IMR-90 (cell line): Measurements from ENCODE around the gene PTH. TPM values are rescaled to one million over a fixed set of nuclear protein-coding genes. Genes with fewer than 3 reads are reported as not detected.

Source experiments
- ATAC-seq: fragments of 200-7000 bp; cut with Tn5 transposase; 2 replicates; pipeline ENCODE4 v1.9.1; 2020; ENCODE audit warnings: low read depth, mild to moderate bottlenecking, moderate library complexity
- BruUV-seq: library from RNA; stranded (reverse); fragments of 400-500 nt; replicated peaks from 2 replicates; lab custom pipeline; 2021; lab: Mats Ljungman, UMichigan
- CTCF ChIA-PET: fragments of 300-600 bp; formaldehyde crosslinking; extraction: SDS; loops from one replicate; lab custom pipeline; 2021; ENCODE audit warnings: antibody characterized with exemption; lab: Yijun Ruan, JAX
- POLR2A ChIA-PET: fragments of 300-600 bp; sonication (Branson Sonifier 250); formaldehyde crosslinking; loops from one replicate; lab custom pipeline; 2022; ENCODE audit warnings: antibody characterized with exemption; ENCODE audit not compliant: unreplicated experiment; lab: Charles Lee
- DNase-seq: peaks from one replicate; pipeline ENCODE4 v3.0.0; 2013
- H2AFZ ChIP-seq: replicated peaks from 2 replicates; pipeline ENCODE3; 2013; ENCODE audit warnings: low read length, mild to moderate bottlenecking; ENCODE audit not compliant: poor library complexity
- H2AK5ac ChIP-seq: 2 replicates; pipeline ENCODE4 v1.6.1; 2013; ENCODE audit warnings: low read depth, low read length, inconsistent platforms
- H2AK9ac ChIP-seq: replicated peaks from 2 replicates; pipeline ENCODE3; 2013; ENCODE audit warnings: mild to moderate bottlenecking, low read depth, low read length, moderate library complexity; ENCODE audit not compliant: poor library complexity
- H2BK120ac ChIP-seq: 2 replicates; pipeline ENCODE4 v1.6.1; 2013; ENCODE audit warnings: low read depth, low read length, inconsistent platforms
- H2BK15ac ChIP-seq: 3 replicates; pipeline ENCODE4 v1.6.1; 2013; ENCODE audit warnings: low read depth, low read length, inconsistent platforms
- H2BK20ac ChIP-seq: 2 replicates; pipeline ENCODE4 v1.6.1; 2013; ENCODE audit warnings: low read depth, mild to moderate bottlenecking, inconsistent platforms, low read length, moderate library complexity
- H2BK5ac ChIP-seq: 2 replicates; pipeline ENCODE4 v1.6.1; 2013; ENCODE audit warnings: mild to moderate bottlenecking, low read depth, low read length, inconsistent platforms; ENCODE audit not compliant: poor library complexity, severe bottlenecking
- H3K14ac ChIP-seq: replicated peaks from 2 replicates; pipeline ENCODE4 v1.6.1; 2013; ENCODE audit warnings: low read depth, low read length, inconsistent platforms
- H3K18ac ChIP-seq: 2 replicates; pipeline ENCODE4 v1.6.1; 2013; ENCODE audit warnings: low read depth, low read length, control low read depth
- H3K23ac ChIP-seq: 2 replicates; pipeline ENCODE4 v1.6.1; 2013; ENCODE audit warnings: low read depth, low read length, inconsistent platforms
- H3K27ac ChIP-seq: 2 replicates; pipeline ENCODE4 v1.5.1; 2013; ENCODE audit warnings: mild to moderate bottlenecking, control low read depth, low read length; ENCODE audit not compliant: insufficient read depth
- H3K27me3 ChIP-seq: 2 replicates; pipeline ENCODE4 v1.6.1; 2013; ENCODE audit warnings: low read length; ENCODE audit not compliant: control insufficient read depth, insufficient read depth
- H3K36me3 ChIP-seq: 2 replicates; pipeline ENCODE4 v1.6.1; 2013; ENCODE audit warnings: low read length, mixed read lengths; ENCODE audit not compliant: control insufficient read depth, insufficient read depth
- H3K4ac ChIP-seq: 2 replicates; pipeline ENCODE4 v1.6.1; 2013; ENCODE audit warnings: low read depth, low read length, inconsistent platforms
- H3K4me1 ChIP-seq: 2 replicates; pipeline ENCODE4 v1.6.1; 2013; ENCODE audit warnings: low read length, mixed read lengths; ENCODE audit not compliant: control insufficient read depth, insufficient read depth
- H3K4me2 ChIP-seq: 2 replicates; pipeline ENCODE4 v1.6.1; 2013; ENCODE audit warnings: low read depth, mild to moderate bottlenecking, control low read depth, low read length, moderate library complexity
- H3K4me3 ChIP-seq: 2 replicates; pipeline ENCODE4 v1.5.1; 2013; ENCODE audit warnings: low read depth, mild to moderate bottlenecking, control low read depth, low read length, moderate library complexity; ENCODE audit not compliant: insufficient read depth
- H3K56ac ChIP-seq: 2 replicates; pipeline ENCODE4 v1.6.1; 2013; ENCODE audit warnings: low read length, inconsistent platforms; ENCODE audit not compliant: insufficient read depth; ENCODE audit errors: extremely low read depth
- H3K79me1 ChIP-seq, 2 experiments: 2 replicates each; pipeline ENCODE4 v1.6.1; 2013; ENCODE audit warnings: low read length in 2 of 2, inconsistent platforms in 1 of 2, low read depth in 1 of 2
- H3K9ac ChIP-seq: 2 replicates; pipeline ENCODE4 v1.6.1; 2013; ENCODE audit warnings: low read depth, low read length, control low read depth
- H3K9me1 ChIP-seq: 2 replicates; pipeline ENCODE4 v1.6.1; 2013; ENCODE audit warnings: low read length, inconsistent platforms; ENCODE audit not compliant: insufficient read depth
- H3K9me3 ChIP-seq: 2 replicates; pipeline ENCODE4 v1.6.1; 2013; ENCODE audit warnings: low read length; ENCODE audit not compliant: control insufficient read depth, insufficient read depth
- H4K20me1 ChIP-seq: 2 replicates; pipeline ENCODE4 v1.6.1; 2013; ENCODE audit warnings: low read length, inconsistent platforms; ENCODE audit not compliant: insufficient read depth
- H4K5ac ChIP-seq: 2 replicates; pipeline ENCODE4 v1.6.1; 2013; ENCODE audit warnings: mild to moderate bottlenecking, low read depth, low read length, control low read depth
- H4K8ac ChIP-seq, 2 experiments: 2 replicates each; pipeline ENCODE4 v1.6.1; 2013; ENCODE audit warnings: low read depth in 2 of 2, low read length in 2 of 2, control low read depth in 1 of 2, inconsistent platforms in 1 of 2
- H4K91ac ChIP-seq: 2 replicates; pipeline ENCODE4 v1.6.1; 2013; ENCODE audit warnings: low read depth, low read length, inconsistent platforms; ENCODE audit not compliant: insufficient read depth
- BHLHE40 ChIP-seq: fragments of 150-350 bp; IDR thresholded peaks from 2 replicates; pipeline ENCODE4 v1.6.1; 2016; ENCODE audit warnings: mild to moderate bottlenecking, low read depth, low read length
- CHD1 ChIP-seq: IDR thresholded peaks from 2 replicates; pipeline ENCODE4 v1.6.1; 2012; ENCODE audit warnings: low read depth, low read length, improper control_type of control experiment
- CTCF ChIP-seq: conservative IDR thresholded peaks from 2 replicates; pipeline ENCODE4 v1.5.1; 2012; ENCODE audit warnings: mild to moderate bottlenecking, low read depth, low read length, improper control_type of control experiment
- FOS ChIP-seq: fragments of 150-350 bp; IDR thresholded peaks from 2 replicates; pipeline ENCODE4 v1.6.1; 2016; ENCODE audit warnings: low read depth, low read length
- MAZ ChIP-seq: IDR thresholded peaks from 2 replicates; pipeline ENCODE4 v1.6.1; 2012; ENCODE audit warnings: low read depth, mild to moderate bottlenecking, low read length, improper control_type of control experiment, moderate library complexity, borderline replicate concordance
- MXI1 ChIP-seq: IDR thresholded peaks from 2 replicates; pipeline ENCODE4 v1.6.1; 2012; ENCODE audit warnings: low read depth, mild to moderate bottlenecking, low read length, moderate library complexity, borderline replicate concordance
- NFE2L2 ChIP-seq: fragments of 150-350 bp; IDR thresholded peaks from 2 replicates; pipeline ENCODE4 v1.6.1; 2016; ENCODE audit warnings: low read depth, mild to moderate bottlenecking, low read length
- RAD21 ChIP-seq: IDR thresholded peaks from 2 replicates; pipeline ENCODE4 v1.6.1; 2012; ENCODE audit warnings: low read length, improper control_type of control experiment
- RCOR1 ChIP-seq: IDR thresholded peaks from 2 replicates; pipeline ENCODE4 v1.6.1; 2012; ENCODE audit warnings: mild to moderate bottlenecking, low read length, improper control_type of control experiment; ENCODE audit not compliant: insufficient replicate concordance
- SMC3 ChIP-seq: fragments of 150-350 bp; IDR thresholded peaks from 2 replicates; pipeline ENCODE4 v1.6.1; 2016; ENCODE audit warnings: low read depth, mild to moderate bottlenecking, antibody characterized with exemption, low read length, moderate library complexity
- WGBS, 2 experiments: methylation state at CpG; one replicate each; pipeline versions ENCODE4 v1.1.5 to v1.1.7; 2013; ENCODE audit warnings: missing lambda C conversion rate in 2 of 2; ENCODE audit not compliant: insufficient read length in 1 of 2; ENCODE audit errors: extremely low coverage in 2 of 2; 5-methylcytosine and 5-hydroxymethylcytosine counted together
- dilution Hi-C: fragments of 300-500 bp; cut with HindIII; formaldehyde crosslinking; loops from one replicate; pipeline ENCODE4 v1.14.3; 2018; ENCODE audit warnings: low sequenced_read_pairs; ENCODE audit not compliant: unreplicated experiment
- in situ Hi-C: fragments of 300-500 bp; cut with MboI; formaldehyde crosslinking; loops from 3 replicates; pipeline ENCODE4 v1.14.3; 2019; ENCODE audit warnings: low sequenced_read_pairs, inconsistent platforms, mixed read lengths
- intact Hi-C: fragments of 100-400 bp; cut with micrococcal nuclease; formaldehyde crosslinking; loops from 2 replicates; pipeline ENCODE4 v1.10.0; 2022
- polyA plus RNA-seq, 3 experiments: library from polyadenylated mRNA; depleted of rRNA; stranded (reverse); fragments of >200 nt; gene quantifications; 2 replicates each; pipeline ENCODE4 v1.2.3, GENCODE V29; 2012; ENCODE audit warnings: low replicate concordance in 1 of 3
- total RNA-seq: library from RNA; depleted of rRNA; stranded (reverse); fragments of >200 nt; gene quantifications from 2 replicates; pipeline ENCODE4 v1.2.3, GENCODE V29; 2012
- TF ChIP-seq, protein P1 (sequence below): fragments of 150-350 bp; IDR thresholded peaks from 2 replicates; pipeline ENCODE4 v1.6.1; 2016; ENCODE audit warnings: low read depth, mild to moderate bottlenecking, low read length, moderate library complexity, borderline replicate concordance

The PTH gene
- total and polyA plus RNA-seq, 2 of the 4 experiments (the other 2 are of a cell fraction), result not detected

DNA sequence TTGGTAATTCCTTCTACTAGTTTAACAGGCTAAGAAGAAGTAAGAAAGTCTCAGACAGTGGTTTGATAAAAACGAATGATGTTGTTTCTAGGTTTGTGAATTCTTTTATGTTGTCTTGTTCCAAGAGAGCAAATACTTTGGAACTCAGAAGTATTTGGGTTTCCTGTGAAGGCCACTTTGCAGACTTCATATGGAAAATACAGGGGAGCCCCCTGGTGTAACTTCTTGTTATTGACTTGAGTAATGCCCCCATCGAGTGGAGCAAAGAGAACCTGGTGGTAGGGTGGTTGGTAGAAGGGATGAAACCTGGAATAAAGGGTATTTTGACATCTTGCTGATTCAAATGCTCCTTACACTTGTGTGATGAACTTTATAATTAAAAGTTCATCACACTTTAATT, 40.0 kb upstream of the PTH start:
- Histone ChIP-seq H3K9me3 (no peaks in the 10 kb centered on the region), H2BK20ac (no peak overlapping the region), H2AK5ac (no peak overlapping the region), H3K23ac (no peak overlapping the region), H2AK9ac (no peak overlapping the region), H3K4me3 (no peak overlapping the region), H2BK120ac (no peak overlapping the region), H2AFZ (no peak overlapping the region), H3K4me1 (no peaks in the 10 kb centered on the region), H3K9ac (no peak overlapping the region), H3K18ac (no peak overlapping the region), H3K36me3 (no peaks in the 10 kb centered on the region), H3K56ac (no peak overlapping the region), H3K79me1 (no peaks in the 10 kb centered on the region), H4K5ac (no peak overlapping the region), H3K14ac (no peak overlapping the region), H2BK5ac (no peak overlapping the region), H3K4me2 (no peak overlapping the region), H4K91ac (no peak overlapping the region), H3K4ac (no peak overlapping the region), H2BK15ac (no peak overlapping the region), H4K20me1 (no peaks in the 10 kb centered on the region), H3K27ac (no peak overlapping the region), H3K27me3 (no peaks in the 10 kb centered on the region), H4K8ac (no peak overlapping the region), H3K9me1 (no peaks in the 10 kb centered on the region)
- ATAC-seq (no peak), DNase-seq (no peak)
- dilution Hi-C loops, result no loop called here
- no TSS peak for BruUV-seq
- ChIA-PET POLR2A (no interaction called here), CTCF (interaction anchor here (1.0 kb wide), 1 partner anchor 63 kb away, joined by 3 read pairs; no protein-coding TSS in a partner anchor)
- in situ Hi-C loops, result no loop called here
- WGBS, 2 experiments, result 17% methylated on average over 1 of the region's 2 CpGs; no CpG with 5 or more reads in 1 of the 2 experiments
- no peak for TF ChIP-seq CHD1
- TF ChIP-seq MXI1, result no peak
- TF ChIP-seq SMC3, result no peak
- TF ChIP-seq, protein P1, sequence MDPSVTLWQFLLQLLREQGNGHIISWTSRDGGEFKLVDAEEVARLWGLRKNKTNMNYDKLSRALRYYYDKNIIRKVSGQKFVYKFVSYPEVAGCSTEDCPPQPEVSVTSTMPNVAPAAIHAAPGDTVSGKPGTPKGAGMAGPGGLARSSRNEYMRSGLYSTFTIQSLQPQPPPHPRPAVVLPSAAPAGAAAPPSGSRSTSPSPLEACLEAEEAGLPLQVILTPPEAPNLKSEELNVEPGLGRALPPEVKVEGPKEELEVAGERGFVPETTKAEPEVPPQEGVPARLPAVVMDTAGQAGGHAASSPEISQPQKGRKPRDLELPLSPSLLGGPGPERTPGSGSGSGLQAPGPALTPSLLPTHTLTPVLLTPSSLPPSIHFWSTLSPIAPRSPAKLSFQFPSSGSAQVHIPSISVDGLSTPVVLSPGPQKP, result no peak
- TF ChIP-seq RCOR1, result no peak
- 0 out of 2 replicates have a peak, but pooled peaks have one; percentile 8 for TF ChIP-seq CTCF
- TF ChIP-seq FOS, result no peak
- 0 out of 2 replicates have a peak, but pooled peaks have one; percentile 4 for TF ChIP-seq RAD21
- TF ChIP-seq MAZ, result no peak
- TF ChIP-seq BHLHE40, result no peak
- no peak for TF ChIP-seq NFE2L2
- intact Hi-C loops, result no loop called here
